SH-SY5Y (cell line): ENCODE results near the gene LRRC18.

ENCODE experiments used
- GATA2 ChIP-seq: IDR thresholded peaks from 2 replicates; pipeline ENCODE4 v1.6.1; 2011; ENCODE audit warnings: mild to moderate bottlenecking, low read depth, low read length
- GATA3 ChIP-seq: IDR thresholded peaks from 2 replicates; pipeline ENCODE4 v1.6.1; 2011; ENCODE audit warnings: low read depth, mild to moderate bottlenecking, low read length, moderate library complexity

- TF ChIP-seq GATA2 = no peak
- no peak for TF ChIP-seq GATA3
Measured at GRCh38 chr10:48894911-48895802, 44.5 kb downstream of the LRRC18 start.
